VCaP (cell line): ENCODE data around the gene DCTN3.

ENCODE experiments used
- H3K27ac ChIP-seq: fragments of 450-650 bp; 2 replicates; pipeline ENCODE4 v1.5.1; 2017
- CTCF ChIP-seq: fragments of 450-650 bp; conservative IDR thresholded peaks from 2 replicates; pipeline ENCODE4 v1.5.1; 2017; ENCODE audit warnings: mild to moderate bottlenecking, moderate library complexity

The DCTN3 gene

GRCh38 chr9:34590381-34591247, 29.7 kb downstream of the DCTN3 start:
- H3K27ac ChIP-seq: peak overlapping the region; percentile 79; the same call in 1 of the 2 replicates
- no peak for TF ChIP-seq CTCF

DNA sequence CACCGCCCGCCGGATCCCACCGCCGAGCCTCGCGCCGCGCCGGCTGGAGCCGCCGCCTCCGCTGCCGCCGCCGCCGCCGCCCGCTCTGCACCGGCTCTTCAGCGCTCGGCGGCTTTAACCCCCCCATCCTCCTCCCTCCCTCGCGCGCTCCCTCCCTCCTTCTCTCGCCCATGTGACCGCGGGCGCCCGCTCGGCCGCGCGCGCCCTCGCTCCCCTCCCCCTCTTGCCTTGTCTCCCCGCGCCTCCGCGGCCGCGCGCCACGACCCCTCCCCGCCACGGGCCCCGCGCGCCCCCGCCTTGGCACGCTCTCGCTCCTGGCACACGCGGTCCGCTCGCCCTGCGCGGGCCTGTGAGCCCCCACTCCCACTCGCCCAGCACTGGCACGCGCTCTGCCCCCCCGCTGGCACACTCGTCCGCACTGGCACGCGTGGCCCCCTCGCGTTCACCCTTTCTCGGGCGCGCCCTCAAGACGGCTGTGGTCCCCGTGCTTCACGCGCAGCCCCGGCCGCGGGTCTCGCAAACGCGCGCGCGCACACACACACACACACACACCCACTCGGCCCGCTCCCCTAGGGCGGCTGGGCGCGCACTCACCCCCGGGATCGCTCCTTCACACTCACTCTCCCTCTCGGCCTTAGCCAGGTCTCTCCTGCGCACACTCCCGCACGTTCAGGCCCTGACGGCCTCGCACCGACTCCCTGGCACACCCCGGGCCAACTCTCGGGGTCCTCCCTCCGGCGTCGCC, 30.5 kb downstream of the DCTN3 start, which contains the start of gene CNTFR:
CNTFR (minus strand) TSS at position 89 of the 745 bp plus-strand sequence. CDS start 20,743 bp downstream, outside the sequence.
- no peak for TF ChIP-seq CTCF
- H3K27ac ChIP-seq: peak within 1 kb of the TSS; percentile 79; the same call in 1 of the 2 replicates

DNA sequence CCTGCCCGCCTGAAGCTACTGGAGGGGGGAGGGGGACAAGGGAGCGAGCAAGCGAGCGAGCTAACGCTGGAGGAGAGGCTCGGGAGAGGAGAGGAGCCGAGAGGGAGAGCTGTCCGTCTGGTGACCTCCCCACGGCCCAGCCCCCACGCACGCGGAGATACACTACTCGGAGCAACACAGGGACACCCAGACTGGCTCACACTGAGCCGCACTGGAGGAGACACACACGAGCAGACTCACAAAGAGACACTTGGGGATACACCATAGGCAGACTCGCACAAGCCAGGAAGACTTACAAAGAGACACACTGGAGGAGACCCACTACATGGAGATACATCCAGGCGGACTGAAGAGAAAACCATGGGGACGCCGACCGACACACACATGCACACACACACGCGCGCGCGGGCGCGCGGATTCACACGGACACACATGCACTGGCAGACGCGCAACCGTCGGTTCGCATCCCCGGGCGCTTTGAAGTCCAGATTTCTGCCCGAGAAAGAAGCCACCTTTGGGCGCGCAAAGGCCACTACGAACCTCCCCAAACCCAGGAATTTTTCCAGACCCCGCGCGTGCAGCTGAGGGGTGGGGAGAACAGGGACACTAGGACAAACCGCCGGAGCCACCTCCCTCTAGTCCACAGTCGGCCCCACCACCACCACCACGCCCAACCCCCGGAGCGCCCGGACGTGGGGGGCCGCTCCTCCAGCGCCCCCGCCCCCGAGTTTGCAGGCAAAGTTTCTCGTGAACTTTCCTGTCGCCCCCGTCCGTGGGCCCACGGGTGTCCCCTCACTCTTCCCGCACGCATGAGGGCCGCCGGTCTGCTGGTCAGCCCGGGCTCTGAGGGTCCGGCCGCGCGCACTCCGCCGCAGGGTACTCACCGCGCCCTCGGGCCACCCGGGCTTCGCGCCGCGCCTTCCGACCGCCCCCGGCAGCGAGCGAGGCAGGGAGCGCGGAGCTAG, 31.3 kb downstream of the DCTN3 start:
- no peak for TF ChIP-seq CTCF
- peak overlapping the region; percentile 79; the same call in 1 of the 2 replicates for H3K27ac ChIP-seq

DNA sequence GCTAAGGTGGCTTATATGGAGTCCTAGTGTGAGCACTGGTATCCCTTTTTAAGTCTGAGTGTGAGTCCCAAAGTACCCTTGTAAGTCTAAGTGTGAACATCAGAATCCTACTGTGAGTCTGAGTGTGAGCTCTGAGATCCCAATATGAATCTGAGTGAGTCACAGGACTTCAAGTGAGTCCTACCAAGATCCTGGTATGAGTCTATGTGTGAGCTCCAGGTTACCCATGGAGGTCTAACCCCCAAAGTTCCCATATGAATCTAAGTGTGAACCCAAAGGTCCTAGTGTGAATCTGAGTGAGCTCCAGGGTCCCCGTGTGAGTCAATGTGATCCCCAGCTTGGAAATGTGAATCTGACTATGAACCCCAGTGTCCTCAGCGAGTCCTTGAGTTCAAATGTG, 33.0 kb downstream of the DCTN3 start:
- no peak for TF ChIP-seq CTCF
- no peak overlapping the region for H3K27ac ChIP-seq

- no peak for TF ChIP-seq CTCF
These were observed 34.2 kb downstream of the DCTN3 start for GRCh38 chr9:34585946-34586669.

DNA sequence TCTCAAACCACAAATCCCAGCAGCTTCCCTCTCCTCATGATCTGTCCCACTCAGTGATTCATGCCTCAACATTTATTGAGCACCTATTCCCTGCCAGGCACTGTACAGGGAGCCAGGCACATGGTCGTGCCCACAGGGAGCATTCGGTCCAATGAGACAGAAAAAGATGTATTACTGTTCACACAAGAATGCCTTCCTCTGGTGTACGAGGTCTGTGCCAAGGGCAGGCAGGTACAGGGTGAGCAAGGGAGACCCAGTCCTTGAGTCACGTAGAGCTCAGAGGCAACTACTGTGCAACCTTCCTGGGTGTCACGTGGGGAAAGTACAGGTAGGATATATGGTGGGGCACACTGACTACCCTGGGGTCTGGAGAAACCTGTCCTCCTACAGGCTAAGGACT, 35.3 kb downstream of the DCTN3 start:
- TF ChIP-seq CTCF: no peak
- no peak overlapping the region for H3K27ac ChIP-seq

More at GRCh38 chr9:34585946-34586669, 34.2 kb downstream of the DCTN3 start:
- H3K27ac ChIP-seq: no peak overlapping the region
